GM10248 (cell line): Measurements from ENCODE around the gene UBE2F.

Experiments
- CTCF ChIA-PET: fragments of 300-600 bp; sonication (Branson Sonifier 250); formaldehyde crosslinking; extraction: SDS; loops from one replicate; lab custom pipeline; 2021; ENCODE audit warnings: antibody characterized with exemption; lab: Yijun Ruan, JAX
- POLR2A ChIA-PET: fragments of 350-650 bp; sonication (Branson Sonifier 250); formaldehyde crosslinking; extraction: SDS; loops from one replicate; lab custom pipeline; 2020; ENCODE audit warnings: antibody characterized with exemption; lab: Yijun Ruan, JAX
- DNase-seq: peaks from one replicate; pipeline ENCODE4 v3.0.0; 2012; ENCODE audit errors: extremely low spot score
- TF ChIP-seq, protein P1 (sequence below): IDR thresholded peaks from 2 replicates; pipeline ENCODE4 v1.5.1; 2012; ENCODE audit warnings: mild to moderate bottlenecking, low read depth; ENCODE audit errors: extremely low read depth, missing control alignments, control extremely low read depth

UBE2F gene

DNA sequence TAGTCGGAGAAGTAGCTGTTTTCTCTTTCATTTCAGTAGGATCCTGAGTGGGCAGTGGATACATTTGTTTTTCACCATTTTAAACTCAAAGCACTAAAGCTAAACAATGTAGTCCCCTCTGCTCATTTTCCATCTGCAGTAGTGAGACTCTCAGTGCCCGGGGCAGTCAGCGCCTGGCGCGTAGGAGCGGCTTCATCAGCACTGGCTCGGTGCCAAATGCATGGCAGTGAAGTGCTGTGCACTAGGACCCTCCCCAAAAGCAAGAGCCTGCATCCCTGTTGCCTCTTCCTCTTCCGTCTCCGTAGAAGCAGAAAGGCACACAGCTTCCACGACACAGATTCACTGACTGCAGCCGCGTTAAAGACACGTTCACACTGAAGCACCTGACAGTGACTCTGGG, 114.3 kb downstream of the UBE2F start:
- POLR2A ChIA-PET = no interaction called here
- TF ChIP-seq, protein P1, sequence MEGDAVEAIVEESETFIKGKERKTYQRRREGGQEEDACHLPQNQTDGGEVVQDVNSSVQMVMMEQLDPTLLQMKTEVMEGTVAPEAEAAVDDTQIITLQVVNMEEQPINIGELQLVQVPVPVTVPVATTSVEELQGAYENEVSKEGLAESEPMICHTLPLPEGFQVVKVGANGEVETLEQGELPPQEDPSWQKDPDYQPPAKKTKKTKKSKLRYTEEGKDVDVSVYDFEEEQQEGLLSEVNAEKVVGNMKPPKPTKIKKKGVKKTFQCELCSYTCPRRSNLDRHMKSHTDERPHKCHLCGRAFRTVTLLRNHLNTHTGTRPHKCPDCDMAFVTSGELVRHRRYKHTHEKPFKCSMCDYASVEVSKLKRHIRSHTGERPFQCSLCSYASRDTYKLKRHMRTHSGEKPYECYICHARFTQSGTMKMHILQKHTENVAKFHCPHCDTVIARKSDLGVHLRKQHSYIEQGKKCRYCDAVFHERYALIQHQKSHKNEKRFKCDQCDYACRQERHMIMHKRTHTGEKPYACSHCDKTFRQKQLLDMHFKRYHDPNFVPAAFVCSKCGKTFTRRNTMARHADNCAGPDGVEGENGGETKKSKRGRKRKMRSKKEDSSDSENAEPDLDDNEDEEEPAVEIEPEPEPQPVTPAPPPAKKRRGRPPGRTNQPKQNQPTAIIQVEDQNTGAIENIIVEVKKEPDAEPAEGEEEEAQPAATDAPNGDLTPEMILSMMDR = no peak
- DNase-seq = no peak
- CTCF ChIA-PET = interaction anchor here (0.8 kb wide), 1 partner anchor 182 kb away, joined by 3 read pairs; no protein-coding TSS in a partner anchor

DNA sequence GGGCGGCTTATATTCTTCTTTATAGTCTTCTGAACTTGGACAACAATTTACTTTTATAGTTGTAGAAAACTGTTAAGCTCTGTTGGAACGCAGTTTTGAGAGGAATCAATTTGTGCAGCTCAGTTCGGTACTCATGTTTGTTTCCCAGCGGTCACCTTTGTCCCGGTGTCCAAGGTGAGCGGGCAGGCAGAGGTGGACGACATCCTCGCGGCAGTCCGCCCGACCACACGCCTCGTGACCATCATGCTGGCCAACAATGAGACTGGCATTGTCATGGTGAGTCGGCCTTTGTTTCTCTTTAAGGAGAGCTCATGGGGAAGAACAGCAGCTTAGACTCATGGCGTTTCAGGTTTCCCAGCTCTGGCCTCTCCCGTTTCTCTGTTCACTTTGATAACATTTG, 114.7 kb downstream of the UBE2F start:
- ChIA-PET CTCF (interaction anchor here (0.8 kb wide), 1 partner anchor 182 kb away, joined by 3 read pairs; no protein-coding TSS in a partner anchor), POLR2A (no interaction called here)
- TF ChIP-seq, protein P1 = no peak
- DNase-seq = no peak

- TF ChIP-seq, protein P1 = no peak
- POLR2A ChIA-PET = no interaction called here
- CTCF ChIA-PET = interaction anchor here (0.6 kb wide), 1 partner anchor 261 kb away, joined by 3 read pairs; no protein-coding TSS in a partner anchor
- peak; percentile 11 for DNase-seq
Measured at GRCh38 chr2:238082151-238082550, 115.3 kb downstream of the UBE2F start.

GRCh38 chr2:238082827-238083226, 116.0 kb downstream of the UBE2F start:
- TF ChIP-seq, protein P1 = no peak
- CTCF ChIA-PET = interaction anchor here (0.6 kb wide), 1 partner anchor 261 kb away, joined by 3 read pairs; no protein-coding TSS in a partner anchor
- POLR2A ChIA-PET = no interaction called here

DNA sequence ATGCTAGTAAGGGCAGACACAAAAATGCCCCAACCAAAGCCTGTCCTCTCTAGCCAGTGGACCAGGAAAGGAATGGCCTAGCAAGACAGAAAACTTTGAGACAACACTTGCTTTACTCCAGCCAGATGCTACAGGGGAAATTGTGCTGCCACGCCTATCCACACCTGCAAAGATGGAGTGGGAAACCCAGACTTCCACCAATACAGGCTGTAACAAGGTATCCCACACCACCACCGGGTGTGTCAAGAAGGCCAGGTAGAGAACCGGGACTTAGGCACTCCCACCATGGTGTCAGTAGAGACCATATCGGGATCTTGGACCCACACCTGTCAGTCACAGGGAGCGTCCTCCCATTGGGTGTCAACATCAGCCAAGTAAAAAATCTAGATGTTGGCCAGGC, 117.1 kb downstream of the UBE2F start:
- CTCF ChIA-PET = no interaction called here
- POLR2A ChIA-PET = no interaction called here
- TF ChIP-seq, protein P1 = no peak
- DNase-seq = no peak

More at GRCh38 chr2:238082827-238083226, 116.0 kb downstream of the UBE2F start:
- no peak for DNase-seq

DNA sequence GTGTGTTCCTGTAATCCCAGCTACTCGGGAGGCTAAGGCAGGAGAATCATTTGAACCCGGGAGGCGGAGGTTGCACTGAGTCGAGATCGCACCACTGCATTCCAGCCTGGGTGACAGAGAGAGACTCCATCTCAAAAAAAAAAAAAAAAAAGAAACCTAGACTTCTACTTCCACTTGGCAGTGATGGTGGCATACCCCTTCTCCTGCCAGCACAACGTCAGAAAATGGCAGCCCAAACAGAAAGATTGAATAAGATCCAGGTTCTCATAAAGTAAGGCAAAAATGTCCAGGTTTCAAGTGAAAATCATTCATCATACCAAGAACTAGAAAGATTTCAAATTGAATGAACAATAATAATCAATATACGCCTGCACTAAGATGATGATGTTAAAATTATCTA, 117.9 kb downstream of the UBE2F start:
- ChIA-PET CTCF (no interaction called here), POLR2A (no interaction called here)
- no peak for DNase-seq
- TF ChIP-seq, protein P1 = no peak
